ENCODE results near the gene PGS1.

DNA sequence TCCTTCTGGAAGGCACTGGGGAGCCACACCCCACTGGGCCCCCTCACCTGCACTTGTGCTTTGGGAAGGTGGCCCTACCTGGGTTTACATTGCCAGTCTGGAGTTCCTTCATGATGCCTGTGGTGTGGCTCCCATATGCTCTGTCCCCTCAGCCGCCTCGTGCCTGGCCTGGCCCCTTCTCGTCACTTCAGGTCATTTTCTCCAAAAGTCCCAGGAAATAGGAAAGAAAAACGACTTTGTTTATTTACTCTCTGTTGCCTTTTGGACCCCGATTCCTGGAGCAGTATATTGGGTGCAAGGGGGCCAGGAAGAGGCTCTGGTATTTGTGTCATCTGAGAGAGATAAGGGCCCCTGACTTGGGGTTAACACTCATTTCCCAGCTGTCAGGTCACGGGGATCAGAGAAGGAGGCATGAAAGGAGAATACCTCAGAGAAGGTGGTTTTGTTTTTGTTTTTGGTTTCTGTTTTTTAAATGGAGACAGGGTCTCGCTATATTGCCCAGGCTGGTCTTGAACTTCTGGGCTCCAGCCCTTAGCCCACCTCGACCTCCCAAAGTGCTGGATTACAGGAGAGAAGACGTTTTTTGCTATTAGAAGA is 23.3 kb upstream of the PGS1 start:
- TF ChIP-seq, protein P1, sequence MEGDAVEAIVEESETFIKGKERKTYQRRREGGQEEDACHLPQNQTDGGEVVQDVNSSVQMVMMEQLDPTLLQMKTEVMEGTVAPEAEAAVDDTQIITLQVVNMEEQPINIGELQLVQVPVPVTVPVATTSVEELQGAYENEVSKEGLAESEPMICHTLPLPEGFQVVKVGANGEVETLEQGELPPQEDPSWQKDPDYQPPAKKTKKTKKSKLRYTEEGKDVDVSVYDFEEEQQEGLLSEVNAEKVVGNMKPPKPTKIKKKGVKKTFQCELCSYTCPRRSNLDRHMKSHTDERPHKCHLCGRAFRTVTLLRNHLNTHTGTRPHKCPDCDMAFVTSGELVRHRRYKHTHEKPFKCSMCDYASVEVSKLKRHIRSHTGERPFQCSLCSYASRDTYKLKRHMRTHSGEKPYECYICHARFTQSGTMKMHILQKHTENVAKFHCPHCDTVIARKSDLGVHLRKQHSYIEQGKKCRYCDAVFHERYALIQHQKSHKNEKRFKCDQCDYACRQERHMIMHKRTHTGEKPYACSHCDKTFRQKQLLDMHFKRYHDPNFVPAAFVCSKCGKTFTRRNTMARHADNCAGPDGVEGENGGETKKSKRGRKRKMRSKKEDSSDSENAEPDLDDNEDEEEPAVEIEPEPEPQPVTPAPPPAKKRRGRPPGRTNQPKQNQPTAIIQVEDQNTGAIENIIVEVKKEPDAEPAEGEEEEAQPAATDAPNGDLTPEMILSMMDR (conservative IDR thresholded peaks at IDR 0.05 in 1 of 2, IDR thresholded peaks at IDR 0.05 in 1 of 2; ENCODE audit: extremely low read depth in 1 of 2, insufficient read depth in 1 of 2, low read depth in 1 of 2, low read length in 2 of 2), result no peak
- TF ChIP-seq EZH2 (IDR thresholded peaks at IDR 0.05; ENCODE audit: borderline replicate concordance, low read length), result no peak
